Thoracic aorta (tissue), 2 donors: ENCODE measurements around the gene ATXN1. TPM values are rescaled to one million over a fixed set of nuclear protein-coding genes. Genes with fewer than 3 reads are reported as not detected.

Experiments used
- ATAC-seq: fragments of 150-250 bp; one replicate; pipeline ENCODE4 v1.8.0; 2017; ENCODE audit warnings: low read depth; ENCODE audit not compliant: insufficient number of reproducible peaks, low FRiP score
- DNase-seq: peaks from one replicate; pipeline ENCODE4 v3.0.0-alpha.2; 2020; ENCODE audit warnings: low spot score
- H3K27ac ChIP-seq, 2 donors: fragments of 200-600 bp; sonication (generic); 1 replicate in 1 of 2; 2 replicates in 1 of 2; pipeline ENCODE4 v1.5.1; 2016; ENCODE audit warnings: mild to moderate bottlenecking in 2 of 2, moderate library complexity in 2 of 2
- H3K27me3 ChIP-seq: fragments of 200-600 bp; sonication (generic); replicated peaks from 2 replicates; pipeline ENCODE4 v1.6.0; 2016; ENCODE audit warnings: mild to moderate bottlenecking; ENCODE audit not compliant: insufficient read depth
- H3K36me3 ChIP-seq: fragments of 200-600 bp; sonication (generic); one replicate; pipeline ENCODE4 v1.5.1; 2016
- H3K4me1 ChIP-seq, 2 donors: fragments of 200-600 bp; sonication (generic); 1 replicate in 1 of 2; 2 replicates in 1 of 2; pipeline versions ENCODE4 v1.5.1 to v1.6.0; 2016; ENCODE audit warnings: low read depth in 2 of 2, mild to moderate bottlenecking in 1 of 2; ENCODE audit not compliant: control insufficient read depth in 1 of 2
- H3K4me3 ChIP-seq: fragments of 200-600 bp; sonication (generic); 2 replicates; pipeline ENCODE4 v1.5.1; 2016; ENCODE audit warnings: mild to moderate bottlenecking
- H3K9me3 ChIP-seq: fragments of 200-600 bp; sonication (generic); 2 replicates; pipeline ENCODE4 v1.5.1; 2016
- total RNA-seq, 2 donors: library from RNA; depleted of rRNA; stranded (reverse); fragments of >200 nt; gene quantifications; one replicate each; pipeline versions ENCODE4 v1.1.0 to v1.2.3, GENCODE V29; 2016
- TF ChIP-seq, protein P1 (sequence below): fragments of 200-600 bp; sonication (generic); IDR thresholded peaks from one replicate; pipeline ENCODE4 v1.5.1; 2019; ENCODE audit warnings: antibody characterized with exemption

ATXN1 gene
- total RNA-seq, 2 donors from 2014 or later: 59.8 to 62.4 TPM

DNA sequence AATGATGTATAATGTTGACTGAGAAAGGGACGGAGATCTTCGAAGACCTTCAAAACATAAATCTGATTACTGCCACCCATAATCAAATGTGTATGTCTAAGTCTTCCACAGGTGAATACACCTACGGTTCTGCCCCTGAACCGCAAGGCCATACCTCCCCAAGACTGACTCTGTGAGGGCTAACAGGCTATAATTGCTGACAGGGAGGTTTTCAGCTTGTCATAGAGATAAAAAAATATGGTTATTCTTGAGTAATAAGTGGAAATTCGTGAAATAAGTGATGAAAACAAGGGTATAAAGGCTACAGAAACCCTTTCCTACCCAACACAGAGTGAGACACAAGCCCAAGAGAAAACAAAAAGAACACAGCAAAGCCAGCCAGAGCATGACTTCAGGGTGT lies 188.9 kb downstream of the ATXN1 start:
- Histone ChIP-seq H3K27me3 (no peaks in the 10 kb centered on the region), H3K4me1 (no peaks in the 10 kb centered on the region), H3K36me3 (no peaks in the 10 kb centered on the region), H3K9me3 (no peaks in the 10 kb centered on the region), H3K4me3 (no peak overlapping the region), H3K27ac (no peak overlapping the region)
- no peak for DNase-seq
- TF ChIP-seq, protein P1, sequence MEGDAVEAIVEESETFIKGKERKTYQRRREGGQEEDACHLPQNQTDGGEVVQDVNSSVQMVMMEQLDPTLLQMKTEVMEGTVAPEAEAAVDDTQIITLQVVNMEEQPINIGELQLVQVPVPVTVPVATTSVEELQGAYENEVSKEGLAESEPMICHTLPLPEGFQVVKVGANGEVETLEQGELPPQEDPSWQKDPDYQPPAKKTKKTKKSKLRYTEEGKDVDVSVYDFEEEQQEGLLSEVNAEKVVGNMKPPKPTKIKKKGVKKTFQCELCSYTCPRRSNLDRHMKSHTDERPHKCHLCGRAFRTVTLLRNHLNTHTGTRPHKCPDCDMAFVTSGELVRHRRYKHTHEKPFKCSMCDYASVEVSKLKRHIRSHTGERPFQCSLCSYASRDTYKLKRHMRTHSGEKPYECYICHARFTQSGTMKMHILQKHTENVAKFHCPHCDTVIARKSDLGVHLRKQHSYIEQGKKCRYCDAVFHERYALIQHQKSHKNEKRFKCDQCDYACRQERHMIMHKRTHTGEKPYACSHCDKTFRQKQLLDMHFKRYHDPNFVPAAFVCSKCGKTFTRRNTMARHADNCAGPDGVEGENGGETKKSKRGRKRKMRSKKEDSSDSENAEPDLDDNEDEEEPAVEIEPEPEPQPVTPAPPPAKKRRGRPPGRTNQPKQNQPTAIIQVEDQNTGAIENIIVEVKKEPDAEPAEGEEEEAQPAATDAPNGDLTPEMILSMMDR: no peak
- no peak for ATAC-seq

DNA sequence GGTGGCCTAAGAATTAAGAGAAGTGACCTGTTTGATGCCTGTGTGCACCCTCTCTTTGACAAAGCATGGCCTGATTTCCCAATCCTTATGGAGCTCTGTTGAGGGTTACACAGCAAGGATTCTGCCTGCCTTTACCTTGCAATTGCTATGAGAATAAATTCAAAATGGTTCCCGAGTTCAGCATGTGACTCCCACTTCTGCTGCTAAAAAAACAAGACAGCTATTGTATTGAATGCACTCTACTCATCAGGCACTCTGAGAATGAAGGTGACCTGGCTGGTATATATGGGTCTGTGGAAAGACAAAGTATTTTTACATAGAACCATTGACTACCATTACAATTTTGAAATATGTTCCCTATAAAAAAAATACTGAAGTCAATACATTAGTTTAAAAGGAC lies 190.3 kb downstream of the ATXN1 start:
- no peak for ATAC-seq
- Histone ChIP-seq H3K9me3 (no peaks in the 10 kb centered on the region), H3K4me1 (no peaks in the 10 kb centered on the region), H3K4me3 (no peak overlapping the region), H3K27me3 (no peaks in the 10 kb centered on the region), H3K27ac (no peak overlapping the region), H3K36me3 (no peaks in the 10 kb centered on the region)
- TF ChIP-seq, protein P1: no peak
- no peak for DNase-seq

DNA sequence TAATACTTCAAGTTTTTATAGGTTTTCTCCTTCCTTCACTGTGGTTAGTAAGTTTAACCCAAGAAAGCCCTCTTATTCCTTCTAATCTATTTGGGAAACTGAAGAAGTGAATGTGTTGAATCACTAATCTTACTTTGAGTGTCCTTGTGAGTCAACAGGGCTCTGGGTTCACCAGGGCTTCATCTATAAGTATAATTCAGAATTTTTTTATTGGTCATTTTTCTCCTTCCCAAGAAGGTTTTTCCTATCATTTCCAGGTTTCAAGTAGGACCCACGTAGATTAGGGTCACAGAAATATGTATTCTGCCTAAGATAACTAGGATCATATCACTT lies 191.1 kb downstream of the ATXN1 start:
- Histone ChIP-seq H3K27me3 (no peaks in the 10 kb centered on the region), H3K36me3 (no peaks in the 10 kb centered on the region), H3K9me3 (no peaks in the 10 kb centered on the region), H3K27ac (no peak overlapping the region), H3K4me1 (no peaks in the 10 kb centered on the region), H3K4me3 (no peak overlapping the region)
- ATAC-seq: no peak
- DNase-seq: no peak
- TF ChIP-seq, protein P1: no peak

DNA sequence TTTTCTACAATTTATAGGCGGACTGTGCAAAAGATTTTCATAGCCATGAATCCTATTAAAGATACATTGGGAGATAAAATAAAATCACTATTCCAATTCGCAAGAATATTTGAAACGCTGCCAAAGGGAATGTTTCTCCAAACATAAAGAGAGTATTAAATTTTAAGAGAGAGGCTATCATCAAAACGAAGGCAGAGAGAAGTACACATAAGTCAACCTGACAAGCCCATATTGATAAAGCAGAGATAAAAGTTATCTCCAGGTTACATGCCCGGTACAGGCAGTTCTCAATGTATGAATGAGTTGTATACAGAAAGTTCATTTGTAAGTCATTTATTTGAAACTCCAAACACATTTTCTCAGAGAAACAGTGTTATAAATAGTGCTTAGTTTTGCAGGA lies 193.1 kb downstream of the ATXN1 start:
- TF ChIP-seq, protein P1: no peak
- H3K27me3 ChIP-seq: no peaks in the 10 kb centered on the region
- H3K4me3 ChIP-seq: no peak overlapping the region
- no peak overlapping the region for H3K27ac ChIP-seq
- peaks cover 8 to 11% of the 10 kb centered on the region in 2 donors for H3K4me1 ChIP-seq
- no peaks in the 10 kb centered on the region for H3K9me3 ChIP-seq
- DNase-seq (no peak), ATAC-seq (no peak)
- H3K36me3 ChIP-seq: no peaks in the 10 kb centered on the region

DNA sequence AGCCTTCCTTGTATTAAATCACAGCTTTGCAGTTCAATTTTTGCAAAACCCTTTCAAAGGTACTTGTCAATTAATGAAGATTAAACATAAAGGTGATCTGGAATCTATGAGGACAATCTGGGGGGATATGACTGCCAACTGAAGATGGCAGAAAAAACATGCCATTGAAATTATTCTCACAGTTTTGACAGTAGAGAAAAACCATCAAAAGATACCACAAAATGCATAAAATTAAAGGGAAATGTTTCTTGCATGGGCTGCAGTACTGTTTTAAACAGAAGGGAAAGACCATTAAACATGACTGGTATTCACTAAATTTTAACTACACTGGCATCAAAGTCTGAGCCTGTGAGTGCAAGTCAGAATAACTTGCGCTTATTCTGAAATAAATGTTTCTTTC lies 194.2 kb downstream of the ATXN1 start:
- Histone ChIP-seq H3K9me3 (no peaks in the 10 kb centered on the region), H3K36me3 (no peaks in the 10 kb centered on the region), H3K27me3 (no peaks in the 10 kb centered on the region), H3K4me1 (peaks cover 8 to 11% of the 10 kb centered on the region in 2 donors), H3K4me3 (no peak overlapping the region), H3K27ac (no peak overlapping the region)
- TF ChIP-seq, protein P1: no peak
- ATAC-seq: no peak
- DNase-seq: no peak
